HCT116 (cell line): ENCODE measurements around the gene MALRD1. TPM values are rescaled to one million over a fixed set of nuclear protein-coding genes. Genes with fewer than 3 reads are reported as not detected.

ENCODE experiments used
- ATAC-seq: fragments of 200-7000 bp; cut with Tn5 transposase; 2 replicates; pipeline ENCODE4 v1.9.1; 2020; ENCODE audit warnings: mild to moderate bottlenecking, moderate library complexity
- BruUV-seq: library from RNA; stranded (reverse); fragments of 400-500 nt; replicated peaks from 2 replicates; lab custom pipeline; 2021; lab: Mats Ljungman, UMichigan
- CTCF ChIA-PET: fragments of 300-600 bp; sonication (Branson Sonifier 250); formaldehyde crosslinking; loops from one replicate; lab custom pipeline; 2021; ENCODE audit warnings: antibody characterized with exemption; lab: Charles Lee
- POLR2A ChIA-PET: fragments of 300-600, 350-600 bp; sonication (Branson Sonifier 250); formaldehyde crosslinking; loops from one replicate; lab custom pipeline; 2021; ENCODE audit warnings: antibody characterized with exemption; lab: Charles Lee
- RAD21 ChIA-PET, 2 experiments: fragments of 300-600 bp; sonication (Branson Sonifier 250); formaldehyde crosslinking; loops; one replicate each; lab custom pipeline; 2023; ENCODE audit warnings: low total read pairs in 2 of 2; ENCODE audit not compliant: uncharacterized antibody in 2 of 2, unreplicated experiment in 2 of 2, low non-redundant PET in 1 of 2; lab: Charles Lee
- DNase-seq: peaks from one replicate; pipeline ENCODE4 v3.0.0-alpha.2; 2010; ENCODE audit warnings: low read depth, low spot score
- H2AFZ ChIP-seq: fragments of 200-600 bp; shearing (Covaris generic), sonication (generic); 2 replicates; pipeline ENCODE4 v1.6.1; 2017; ENCODE audit warnings: low read depth, mixed run types, mixed read lengths, antibody characterized with exemption, low read length; ENCODE audit not compliant: poor library complexity, severe bottlenecking
- H3K27ac ChIP-seq: 2 replicates; pipeline ENCODE4 v1.5.1; 2012; ENCODE audit warnings: low read depth, low read length
- H3K27me3 ChIP-seq: fragments of 200-600 bp; sonication (generic); 2 replicates; pipeline ENCODE4 v1.6.1; 2016; ENCODE audit warnings: mixed run types, low read length, mixed read lengths; ENCODE audit not compliant: insufficient read depth
- H3K36me3 ChIP-seq, 2 experiments: fragments of 200-500 bp in 1 of 2; fragments of 200-600 bp in 1 of 2; sonication (Bioruptor generic) in 1 of 2; sonication (generic) in 1 of 2; 2 replicates each; pipeline versions ENCODE4 v1.5.1 to v1.6.1; 2014 to 2016; ENCODE audit warnings: low read length in 2 of 2, inconsistent platforms in 1 of 2, mixed read lengths in 1 of 2, mixed run types in 1 of 2; ENCODE audit not compliant: insufficient read depth in 2 of 2, control insufficient read depth in 1 of 2
- H3K4me1 ChIP-seq, 2 experiments: fragments of 200-600 bp in 1 of 2; sonication (generic) in 1 of 2; 2 replicates each; pipeline versions ENCODE4 v1.5.1 to v1.6.1; 2012 to 2017; ENCODE audit warnings: low read length in 2 of 2, inconsistent platforms in 1 of 2, mild to moderate bottlenecking in 1 of 2, mixed read lengths in 1 of 2, mixed run types in 1 of 2, moderate library complexity in 1 of 2; ENCODE audit not compliant: insufficient read depth in 2 of 2, control insufficient read depth in 1 of 2
- H3K4me2 ChIP-seq: fragments of 200-600 bp; sonication (generic); 2 replicates; pipeline ENCODE4 v1.6.1; 2017; ENCODE audit warnings: mixed run types, low read length, mixed read lengths
- H3K4me3 ChIP-seq, 2 experiments: fragments of 200-600 bp in 1 of 2; sonication (generic) in 1 of 2; replicated peaks in 1 of 2; 2 replicates each; pipeline ENCODE4 v1.5.1; 2011 to 2016; ENCODE audit warnings: low read length in 2 of 2, control low read depth in 1 of 2, low read depth in 1 of 2, mild to moderate bottlenecking in 1 of 2, mixed read lengths in 1 of 2, mixed run types in 1 of 2
- H3K79me2 ChIP-seq: fragments of 200-600 bp; sonication (generic); 2 replicates; pipeline ENCODE4 v1.6.1; 2017; ENCODE audit warnings: mild to moderate bottlenecking, mixed run types, low read length, moderate library complexity, mixed read lengths; ENCODE audit not compliant: insufficient read depth
- H3K9ac ChIP-seq: fragments of 200-600 bp; sonication (generic); 2 replicates; pipeline ENCODE4 v1.6.1; 2016; ENCODE audit warnings: low read length, mixed read lengths
- H3K9me2 ChIP-seq: fragments of 200-600 bp; sonication (generic), shearing (Covaris generic); 2 replicates; pipeline ENCODE4 v1.6.1; 2017; ENCODE audit warnings: mixed run types, mild to moderate bottlenecking, moderate library complexity; ENCODE audit not compliant: insufficient read depth
- H3K9me3 ChIP-seq, 2 experiments: fragments of 200-500 bp in 1 of 2; fragments of 200-600 bp in 1 of 2; sonication (Bioruptor generic) in 1 of 2; sonication (generic) in 1 of 2; 2 replicates each; pipeline ENCODE4 v1.6.1; 2014 to 2017; ENCODE audit warnings: low read length in 2 of 2, mixed read lengths in 2 of 2, inconsistent platforms in 1 of 2, low read depth in 1 of 2, mild to moderate bottlenecking in 1 of 2, mixed run types in 1 of 2, moderate library complexity in 1 of 2; ENCODE audit not compliant: control insufficient read depth in 1 of 2, insufficient read depth in 1 of 2
- H4K20me1 ChIP-seq: fragments of 200-600 bp; sonication (generic), shearing (Covaris generic); 2 replicates; pipeline ENCODE4 v1.6.1; 2017; ENCODE audit warnings: mixed run types, mild to moderate bottlenecking, moderate library complexity; ENCODE audit not compliant: insufficient read depth
- ATF3 ChIP-seq: IDR thresholded peaks from 2 replicates; pipeline ENCODE4 v1.6.1; 2012
- CBX3 ChIP-seq: IDR thresholded peaks from 2 replicates; pipeline ENCODE4 v1.6.1; 2012; ENCODE audit warnings: low read depth
- CEBPB ChIP-seq: IDR thresholded peaks from 2 replicates; pipeline ENCODE4 v1.6.1; 2012; ENCODE audit warnings: low read depth
- EZH2phosphoT487 ChIP-seq: fragments of 200-600 bp; IDR thresholded peaks from 2 replicates; pipeline ENCODE4 v1.6.1; 2018; ENCODE audit warnings: antibody characterized with exemption, borderline replicate concordance
- FOSL1 ChIP-seq: IDR thresholded peaks from 2 replicates; pipeline ENCODE4 v1.6.1; 2012; ENCODE audit warnings: low read depth
- JUND ChIP-seq: IDR thresholded peaks from 2 replicates; pipeline ENCODE4 v1.6.1; 2012
- RAD21 ChIP-seq: IDR thresholded peaks from 2 replicates; pipeline ENCODE4 v1.6.1; 2012; ENCODE audit warnings: low read depth, mild to moderate bottlenecking
- REST ChIP-seq: IDR thresholded peaks from 2 replicates; pipeline ENCODE4 v1.6.1; 2012; ENCODE audit warnings: low read depth
- SIN3A ChIP-seq: IDR thresholded peaks from 2 replicates; pipeline ENCODE4 v1.6.1; 2012; ENCODE audit warnings: low read depth
- SP1 ChIP-seq: IDR thresholded peaks from 2 replicates; pipeline ENCODE4 v1.6.1; 2012; ENCODE audit warnings: low read depth
- SRF ChIP-seq: IDR thresholded peaks from 2 replicates; pipeline ENCODE4 v1.6.1; 2012; ENCODE audit warnings: low read depth
- TCF7L2 ChIP-seq: IDR thresholded peaks from 2 replicates; pipeline ENCODE4 v1.7.0; 2011; ENCODE audit warnings: borderline replicate concordance, inconsistent platforms; ENCODE audit not compliant: insufficient read depth, insufficient read length; ENCODE audit errors: extremely low read depth
- ZFX ChIP-seq: fragments of 450-650 bp; IDR thresholded peaks from 2 replicates; pipeline ENCODE4 v1.6.1; 2017
- intact Hi-C: fragments of 100-400 bp; cut with micrococcal nuclease; formaldehyde crosslinking; loops from 2 replicates; pipeline ENCODE4 v1.10.0; 2022
- total RNA-seq: library from RNA; stranded (reverse); gene quantifications from one replicate; pipeline ENCODE4 v1.2.1, GENCODE V29; 2021; ENCODE audit not compliant: unreplicated experiment
- TF ChIP-seq, protein P1 (sequence below), 3 experiments: fragments of 200-600 bp in 1 of 3; sonication (generic) in 1 of 3; IDR thresholded peaks in 2 of 3; conservative IDR thresholded peaks in 1 of 3; 2 replicates each; pipeline ENCODE4 v1.5.1; 2012 to 2017; ENCODE audit warnings: low read depth in 2 of 3, low read length in 2 of 3, antibody characterized with exemption in 1 of 3, borderline replicate concordance in 1 of 3, control low read depth in 1 of 3, mild to moderate bottlenecking in 1 of 3, mixed read lengths in 1 of 3, mixed run types in 1 of 3, moderate library complexity in 1 of 3; ENCODE audit not compliant: insufficient read depth in 1 of 3

Gene MALRD1
- total RNA-seq, 1 experiment from 2014 or later: not detected

GRCh38 chr10:19408924-19409323 lies 360.3 kb downstream of the MALRD1 start:
- Histone ChIP-seq H3K9ac (no peak overlapping the region), H4K20me1 (no peaks in the 10 kb centered on the region), H3K79me2 (no peaks in the 10 kb centered on the region), H3K4me3 (no peak overlapping the region), H3K27me3 (no peaks in the 10 kb centered on the region), H2AFZ (no peak overlapping the region), H3K36me3 (no peaks in the 10 kb centered on the region), H3K27ac (no peak overlapping the region), H3K4me1 (no peaks in the 10 kb centered on the region), H3K9me2 (no peaks in the 10 kb centered on the region), H3K4me2 (no peak overlapping the region), H3K9me3 (peaks cover 11 to 20% of the 10 kb centered on the region in 2 experiments; a peak in 2 of 4 replicates)
- POLR2A ChIA-PET: no interaction called here
- no peak for TF ChIP-seq ZFX
- no peak for TF ChIP-seq EZH2phosphoT487
- TF ChIP-seq SIN3A: no peak
- no peak for TF ChIP-seq TCF7L2
- TF ChIP-seq, protein P1, sequence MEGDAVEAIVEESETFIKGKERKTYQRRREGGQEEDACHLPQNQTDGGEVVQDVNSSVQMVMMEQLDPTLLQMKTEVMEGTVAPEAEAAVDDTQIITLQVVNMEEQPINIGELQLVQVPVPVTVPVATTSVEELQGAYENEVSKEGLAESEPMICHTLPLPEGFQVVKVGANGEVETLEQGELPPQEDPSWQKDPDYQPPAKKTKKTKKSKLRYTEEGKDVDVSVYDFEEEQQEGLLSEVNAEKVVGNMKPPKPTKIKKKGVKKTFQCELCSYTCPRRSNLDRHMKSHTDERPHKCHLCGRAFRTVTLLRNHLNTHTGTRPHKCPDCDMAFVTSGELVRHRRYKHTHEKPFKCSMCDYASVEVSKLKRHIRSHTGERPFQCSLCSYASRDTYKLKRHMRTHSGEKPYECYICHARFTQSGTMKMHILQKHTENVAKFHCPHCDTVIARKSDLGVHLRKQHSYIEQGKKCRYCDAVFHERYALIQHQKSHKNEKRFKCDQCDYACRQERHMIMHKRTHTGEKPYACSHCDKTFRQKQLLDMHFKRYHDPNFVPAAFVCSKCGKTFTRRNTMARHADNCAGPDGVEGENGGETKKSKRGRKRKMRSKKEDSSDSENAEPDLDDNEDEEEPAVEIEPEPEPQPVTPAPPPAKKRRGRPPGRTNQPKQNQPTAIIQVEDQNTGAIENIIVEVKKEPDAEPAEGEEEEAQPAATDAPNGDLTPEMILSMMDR (IDR thresholded peaks at IDR 0.05 in 2 of 3, conservative IDR thresholded peaks at IDR 0.05 in 1 of 3; ENCODE audit: borderline replicate concordance in 1 of 3, insufficient read depth in 1 of 3, low read depth in 2 of 3, low read length in 2 of 3): no peak
- TF ChIP-seq RAD21: no peak
- CTCF ChIA-PET: no interaction called here
- no TSS peak for BruUV-seq
- no peak for DNase-seq
- RAD21 ChIA-PET: no interaction called here
- no peak for ATAC-seq
- intact Hi-C loops: no loop called here

DNA sequence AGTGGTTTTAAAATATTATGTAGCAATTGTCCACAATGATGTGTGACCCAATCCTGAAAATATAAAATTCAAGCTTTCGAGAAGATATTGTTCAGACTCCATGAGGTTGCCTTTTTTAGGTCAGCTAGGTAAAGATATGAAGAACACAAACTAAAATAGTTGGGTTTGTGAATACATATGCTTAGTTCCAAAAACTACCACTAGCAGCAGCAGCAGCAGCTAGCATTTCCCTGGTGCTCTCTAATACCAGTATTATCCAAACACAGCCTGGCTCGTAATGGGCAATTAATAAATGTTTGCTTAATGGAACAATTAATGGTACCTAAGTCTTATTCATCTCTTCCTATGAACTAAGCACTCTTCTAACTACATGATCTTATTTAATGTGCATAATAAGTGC lies 362.5 kb downstream of the MALRD1 start:
- RAD21 ChIA-PET: no interaction called here
- no TSS peak for BruUV-seq
- DNase-seq: no peak
- intact Hi-C loops: no loop called here
- Histone ChIP-seq H2AFZ (no peak overlapping the region), H4K20me1 (no peaks in the 10 kb centered on the region), H3K9me3 (peaks cover 11 to 24% of the 10 kb centered on the region in 2 experiments; a peak in 2 of 4 replicates), H3K9me2 (no peaks in the 10 kb centered on the region), H3K9ac (no peak overlapping the region), H3K4me3 (no peak overlapping the region), H3K27ac (no peak overlapping the region), H3K79me2 (no peaks in the 10 kb centered on the region), H3K4me1 (no peaks in the 10 kb centered on the region), H3K27me3 (no peaks in the 10 kb centered on the region), H3K4me2 (no peak overlapping the region), H3K36me3 (no peaks in the 10 kb centered on the region)
- POLR2A ChIA-PET: no interaction called here
- no peak for ATAC-seq
- CTCF ChIA-PET: no interaction called here
- TF ChIP-seq ATF3 (no peak), EZH2phosphoT487 (no peak), ZFX (no peak), CBX3 (no peak), JUND (no peak), REST (no peak), CEBPB (no peak), FOSL1 (no peak), SRF (no peak), RAD21 (no peak), SP1 (no peak)
